ENCODE measurements around the gene FAT2.

Gene FAT2

GRCh38 chr5:151553695-151554094, 37.4 kb downstream of the FAT2 start:
- TF ChIP-seq ISL1 (CRISPR knock-in tag; IDR thresholded peaks at IDR 0.05) (no peak), ARNTL (CRISPR knock-in tag; IDR thresholded peaks at IDR 0.05; ENCODE audit: borderline replicate concordance, low read depth) (no peak), OSR1 (CRISPR knock-in tag; IDR thresholded peaks at IDR 0.05) (no peak)
- TF ChIP-seq, protein P1, sequence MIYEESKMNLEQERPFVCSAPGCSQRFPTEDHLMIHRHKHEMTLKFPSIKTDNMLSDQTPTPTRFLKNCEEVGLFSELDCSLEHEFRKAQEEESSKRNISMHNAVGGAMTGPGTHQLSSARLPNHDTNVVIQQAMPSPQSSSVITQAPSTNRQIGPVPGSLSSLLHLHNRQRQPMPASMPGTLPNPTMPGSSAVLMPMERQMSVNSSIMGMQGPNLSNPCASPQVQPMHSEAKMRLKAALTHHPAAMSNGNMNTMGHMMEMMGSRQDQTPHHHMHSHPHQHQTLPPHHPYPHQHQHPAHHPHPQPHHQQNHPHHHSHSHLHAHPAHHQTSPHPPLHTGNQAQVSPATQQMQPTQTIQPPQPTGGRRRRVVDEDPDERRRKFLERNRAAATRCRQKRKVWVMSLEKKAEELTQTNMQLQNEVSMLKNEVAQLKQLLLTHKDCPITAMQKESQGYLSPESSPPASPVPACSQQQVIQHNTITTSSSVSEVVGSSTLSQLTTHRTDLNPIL (CRISPR knock-in tag; IDR thresholded peaks at IDR 0.05; ENCODE audit: low read depth) = no peak
- ATAC-seq = no peak

DNA sequence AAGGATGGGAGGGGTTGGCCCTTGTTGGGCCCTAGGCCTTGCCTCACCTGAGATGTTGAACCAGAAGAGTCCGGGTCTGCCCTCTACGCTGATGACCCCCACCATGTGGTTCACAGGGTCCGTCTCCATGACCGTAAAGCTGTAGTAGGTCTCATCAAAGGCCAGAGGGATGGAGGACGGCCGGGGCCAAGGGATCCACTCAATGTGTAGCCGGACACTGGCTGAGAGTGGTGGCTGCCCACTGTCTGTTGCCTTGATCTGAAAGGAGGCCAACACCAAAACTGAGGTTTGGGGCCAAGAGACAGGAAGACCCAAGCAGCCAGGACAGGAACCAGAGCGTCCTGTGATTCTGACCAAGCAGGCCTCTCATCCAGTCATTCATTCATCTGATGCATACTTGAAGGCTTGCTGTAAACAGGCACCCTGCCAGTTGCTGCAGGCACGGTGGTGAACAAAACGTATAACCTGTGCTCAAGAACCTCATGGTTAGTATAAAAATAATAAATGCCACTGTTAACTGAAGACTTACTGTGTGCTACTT, 37.9 kb downstream of the FAT2 start:
- TF ChIP-seq, protein P1 (CRISPR knock-in tag; IDR thresholded peaks at IDR 0.05; ENCODE audit: low read depth) = no peak
- no peak for TF ChIP-seq ZC3H10 (CRISPR knock-in tag; IDR thresholded peaks at IDR 0.05)
- TF ChIP-seq, protein P2, sequence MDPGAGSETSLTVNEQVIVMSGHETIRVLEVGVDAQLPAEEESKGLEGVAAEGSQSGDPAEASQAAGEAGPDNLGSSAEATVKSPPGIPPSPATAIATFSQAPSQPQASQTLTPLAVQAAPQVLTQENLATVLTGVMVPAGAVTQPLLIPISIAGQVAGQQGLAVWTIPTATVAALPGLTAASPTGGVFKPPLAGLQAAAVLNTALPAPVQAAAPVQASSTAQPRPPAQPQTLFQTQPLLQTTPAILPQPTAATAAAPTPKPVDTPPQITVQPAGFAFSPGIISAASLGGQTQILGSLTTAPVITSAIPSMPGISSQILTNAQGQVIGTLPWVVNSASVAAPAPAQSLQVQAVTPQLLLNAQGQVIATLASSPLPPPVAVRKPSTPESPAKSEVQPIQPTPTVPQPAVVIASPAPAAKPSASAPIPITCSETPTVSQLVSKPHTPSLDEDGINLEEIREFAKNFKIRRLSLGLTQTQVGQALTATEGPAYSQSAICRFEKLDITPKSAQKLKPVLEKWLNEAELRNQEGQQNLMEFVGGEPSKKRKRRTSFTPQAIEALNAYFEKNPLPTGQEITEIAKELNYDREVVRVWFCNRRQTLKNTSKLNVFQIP (CRISPR knock-in tag; IDR thresholded peaks at IDR 0.05; ENCODE audit: borderline replicate concordance, low read depth) = no peak
- TF ChIP-seq GLIS3 (CRISPR knock-in tag; IDR thresholded peaks at IDR 0.05) = no peak
- no peak for TF ChIP-seq TOX (CRISPR knock-in tag; IDR thresholded peaks at IDR 0.05; ENCODE audit: borderline replicate concordance)
- TF ChIP-seq ZNF565 (CRISPR knock-in tag; conservative IDR thresholded peaks at IDR 0.05; ENCODE audit: low read depth) = no peak
- no peak for TF ChIP-seq ESRRG (CRISPR knock-in tag; IDR thresholded peaks at IDR 0.05)
- TF ChIP-seq ARNTL (CRISPR knock-in tag; IDR thresholded peaks at IDR 0.05; ENCODE audit: borderline replicate concordance, low read depth) = no peak
- no peak for TF ChIP-seq RARB (CRISPR knock-in tag; IDR thresholded peaks at IDR 0.05)
- ATAC-seq = no peak

- TF ChIP-seq PPARA (CRISPR knock-in tag; IDR thresholded peaks at IDR 0.05; ENCODE audit: borderline replicate concordance) (no peak), ZNF565 (CRISPR knock-in tag; conservative IDR thresholded peaks at IDR 0.05; ENCODE audit: low read depth) (no peak), ZNF70 (CRISPR knock-in tag; IDR thresholded peaks at IDR 0.05) (no peak), BACH2 (CRISPR knock-in tag; IDR thresholded peaks at IDR 0.05; ENCODE audit: borderline replicate concordance) (no peak), ZC3H10 (CRISPR knock-in tag; IDR thresholded peaks at IDR 0.05) (no peak), SNAI2 (CRISPR knock-in tag; IDR thresholded peaks at IDR 0.05) (no peak), ISL1 (CRISPR knock-in tag; IDR thresholded peaks at IDR 0.05) (no peak), CSDC2 (CRISPR knock-in tag; IDR thresholded peaks at IDR 0.05) (no peak), GLIS3 (CRISPR knock-in tag; IDR thresholded peaks at IDR 0.05) (no peak), TCF4 (CRISPR knock-in tag; IDR thresholded peaks at IDR 0.05; ENCODE audit: borderline replicate concordance) (no peak), OSR1 (CRISPR knock-in tag; IDR thresholded peaks at IDR 0.05) (no peak), ZNF8 (CRISPR knock-in tag; IDR thresholded peaks at IDR 0.05) (no peak), ARNTL (CRISPR knock-in tag; IDR thresholded peaks at IDR 0.05; ENCODE audit: borderline replicate concordance, low read depth) (no peak), ZFP3 (CRISPR knock-in tag; IDR thresholded peaks at IDR 0.05) (no peak), ESRRG (CRISPR knock-in tag; IDR thresholded peaks at IDR 0.05) (no peak), TOX (CRISPR knock-in tag; IDR thresholded peaks at IDR 0.05; ENCODE audit: borderline replicate concordance) (no peak)
- TF ChIP-seq, protein P3, sequence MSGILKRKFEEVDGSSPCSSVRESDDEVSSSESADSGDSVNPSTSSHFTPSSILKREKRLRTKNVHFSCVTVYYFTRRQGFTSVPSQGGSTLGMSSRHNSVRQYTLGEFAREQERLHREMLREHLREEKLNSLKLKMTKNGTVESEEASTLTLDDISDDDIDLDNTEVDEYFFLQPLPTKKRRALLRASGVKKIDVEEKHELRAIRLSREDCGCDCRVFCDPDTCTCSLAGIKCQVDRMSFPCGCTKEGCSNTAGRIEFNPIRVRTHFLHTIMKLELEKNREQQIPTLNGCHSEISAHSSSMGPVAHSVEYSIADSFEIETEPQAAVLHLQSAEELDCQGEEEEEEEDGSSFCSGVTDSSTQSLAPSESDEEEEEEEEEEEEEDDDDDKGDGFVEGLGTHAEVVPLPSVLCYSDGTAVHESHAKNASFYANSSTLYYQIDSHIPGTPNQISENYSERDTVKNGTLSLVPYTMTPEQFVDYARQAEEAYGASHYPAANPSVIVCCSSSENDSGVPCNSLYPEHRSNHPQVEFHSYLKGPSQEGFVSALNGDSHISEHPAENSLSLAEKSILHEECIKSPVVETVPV (CRISPR knock-in tag; IDR thresholded peaks at IDR 0.05) = no peak
- TF ChIP-seq, protein P1 (CRISPR knock-in tag; IDR thresholded peaks at IDR 0.05; ENCODE audit: low read depth) = no peak
- TF ChIP-seq, protein P4, sequence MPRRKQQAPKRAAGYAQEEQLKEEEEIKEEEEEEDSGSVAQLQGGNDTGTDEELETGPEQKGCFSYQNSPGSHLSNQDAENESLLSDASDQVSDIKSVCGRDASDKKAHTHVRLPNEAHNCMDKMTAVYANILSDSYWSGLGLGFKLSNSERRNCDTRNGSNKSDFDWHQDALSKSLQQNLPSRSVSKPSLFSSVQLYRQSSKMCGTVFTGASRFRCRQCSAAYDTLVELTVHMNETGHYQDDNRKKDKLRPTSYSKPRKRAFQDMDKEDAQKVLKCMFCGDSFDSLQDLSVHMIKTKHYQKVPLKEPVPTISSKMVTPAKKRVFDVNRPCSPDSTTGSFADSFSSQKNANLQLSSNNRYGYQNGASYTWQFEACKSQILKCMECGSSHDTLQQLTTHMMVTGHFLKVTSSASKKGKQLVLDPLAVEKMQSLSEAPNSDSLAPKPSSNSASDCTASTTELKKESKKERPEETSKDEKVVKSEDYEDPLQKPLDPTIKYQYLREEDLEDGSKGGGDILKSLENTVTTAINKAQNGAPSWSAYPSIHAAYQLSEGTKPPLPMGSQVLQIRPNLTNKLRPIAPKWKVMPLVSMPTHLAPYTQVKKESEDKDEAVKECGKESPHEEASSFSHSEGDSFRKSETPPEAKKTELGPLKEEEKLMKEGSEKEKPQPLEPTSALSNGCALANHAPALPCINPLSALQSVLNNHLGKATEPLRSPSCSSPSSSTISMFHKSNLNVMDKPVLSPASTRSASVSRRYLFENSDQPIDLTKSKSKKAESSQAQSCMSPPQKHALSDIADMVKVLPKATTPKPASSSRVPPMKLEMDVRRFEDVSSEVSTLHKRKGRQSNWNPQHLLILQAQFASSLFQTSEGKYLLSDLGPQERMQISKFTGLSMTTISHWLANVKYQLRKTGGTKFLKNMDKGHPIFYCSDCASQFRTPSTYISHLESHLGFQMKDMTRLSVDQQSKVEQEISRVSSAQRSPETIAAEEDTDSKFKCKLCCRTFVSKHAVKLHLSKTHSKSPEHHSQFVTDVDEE (CRISPR knock-in tag; IDR thresholded peaks at IDR 0.05) = no peak
- ATAC-seq = no peak
These were observed 39.1 kb downstream of the FAT2 start for GRCh38 chr5:151551985-151552384.

Measured in SK-N-SH treated with all-trans-retinoic acid at 6 μM for 48 hours (cell line).